Amniotic stem cell (primary cell): ENCODE data around the gene PLCB1.

ENCODE experiments used
- DNase-seq: peaks from one replicate; lab custom pipeline; 2025; lab: John Stamatoyannopoulos, UW

The PLCB1 gene

DNA sequence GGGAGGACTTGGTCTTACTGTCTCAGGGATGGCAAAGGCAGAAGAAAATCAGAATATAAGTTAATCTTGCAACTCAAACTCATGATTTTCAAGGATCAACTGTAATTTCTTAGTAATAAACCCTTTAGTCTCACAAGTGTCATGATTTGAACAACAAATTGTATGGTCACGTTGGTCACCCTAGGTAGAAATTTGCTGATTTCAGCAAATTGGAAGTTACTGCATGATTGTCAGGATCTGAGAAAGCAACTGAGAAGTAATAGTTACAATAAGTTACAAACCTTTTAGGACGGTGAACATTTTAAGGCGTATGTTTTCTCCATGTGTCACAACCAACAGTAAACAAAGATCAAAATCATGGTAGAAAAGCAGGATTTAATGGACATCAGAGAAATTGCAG lies 375.2 kb downstream of the PLCB1 start:
- DNase-seq = no peak

- DNase-seq = no peak
Measured at GRCh38 chr20:8509809-8510208, 377.7 kb downstream of the PLCB1 start.

DNA sequence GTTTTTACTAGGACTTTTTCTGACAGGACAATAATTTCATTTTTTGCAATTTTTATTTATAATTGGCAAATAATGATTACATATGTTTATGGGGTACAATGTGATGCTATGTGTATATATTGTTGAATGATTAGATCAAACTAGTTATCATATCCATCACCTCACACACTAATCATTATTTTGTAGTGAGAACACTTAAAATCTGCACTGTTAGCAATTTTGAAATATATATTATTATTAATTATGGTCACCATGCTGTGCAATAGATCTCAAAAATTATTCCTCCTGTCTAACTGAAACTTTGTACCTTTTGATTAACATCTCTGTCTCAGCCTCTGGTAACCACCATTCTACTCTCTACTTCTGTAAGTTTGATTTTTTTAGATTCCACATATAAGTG lies 378.7 kb downstream of the PLCB1 start:
- DNase-seq = no peak

GRCh38 chr20:8512003-8512402 lies 379.9 kb downstream of the PLCB1 start:
- DNase-seq = no peak

DNA sequence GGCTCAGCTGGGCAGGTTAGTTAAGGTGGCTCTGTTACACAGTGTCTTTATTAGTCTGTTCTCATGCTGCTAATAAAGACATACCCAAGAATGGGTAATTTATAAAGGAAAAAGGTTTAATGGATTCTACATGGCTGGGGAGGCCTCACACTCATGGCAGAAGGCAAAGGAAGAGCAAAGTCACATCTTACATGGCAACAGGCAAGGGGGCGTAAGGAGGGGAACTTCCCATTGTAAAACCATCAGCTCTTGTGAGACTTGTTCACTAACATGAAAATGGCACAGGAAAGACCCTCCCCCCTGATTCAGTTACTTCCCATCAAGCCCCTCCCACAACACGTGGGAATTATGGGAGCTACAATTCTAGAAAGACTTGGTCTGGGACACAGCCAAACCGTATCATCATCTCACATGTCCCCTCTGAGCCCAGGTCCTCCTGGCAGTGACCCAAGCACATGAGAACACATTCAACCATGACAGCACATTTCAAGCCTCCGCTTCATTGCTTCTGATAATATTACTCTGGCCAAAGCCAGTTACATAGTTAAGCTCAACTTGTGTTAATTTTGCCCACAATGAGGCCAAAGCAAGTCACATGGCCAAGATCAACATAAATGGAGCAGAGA lies 383.9 kb downstream of the PLCB1 start:
- no peak for DNase-seq

DNA sequence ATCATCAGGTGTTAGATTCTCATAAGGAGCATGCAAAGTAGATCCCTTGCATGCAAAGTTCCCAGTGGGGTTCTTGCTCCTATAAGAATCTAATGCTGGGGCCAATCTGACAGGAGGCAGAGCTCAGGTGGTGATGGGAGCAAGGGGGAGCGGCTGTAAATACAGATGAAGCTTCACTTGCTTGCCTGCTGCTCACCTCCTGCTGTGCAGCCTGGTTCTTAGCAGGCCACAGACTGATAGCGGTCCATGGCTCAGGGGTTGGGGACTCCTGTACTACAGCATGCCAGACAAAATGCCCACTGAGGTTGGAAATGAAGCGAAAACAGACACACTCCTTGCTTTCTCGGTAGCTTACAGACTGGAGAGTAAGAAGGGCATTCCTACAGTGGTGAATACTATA lies 386.8 kb downstream of the PLCB1 start:
- no peak for DNase-seq

DNA sequence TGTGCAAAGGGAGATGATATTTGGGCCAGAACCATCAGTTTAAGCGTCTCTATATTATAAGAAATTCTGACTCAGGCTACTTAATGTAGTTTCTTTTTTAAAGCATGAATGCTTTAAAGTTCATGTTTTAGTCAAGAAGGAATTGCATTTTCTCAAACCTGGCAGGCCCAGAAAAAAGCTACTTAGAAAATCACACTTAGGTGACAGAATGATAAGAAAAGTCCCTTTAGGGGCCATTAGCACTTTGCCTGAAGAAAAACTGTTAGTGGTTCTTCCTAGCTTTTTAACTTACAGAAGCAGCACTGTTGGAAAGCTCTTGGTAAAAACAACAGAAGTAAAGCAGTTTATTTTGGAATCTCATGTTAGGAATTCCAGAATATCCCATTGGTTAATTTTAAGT lies 387.8 kb downstream of the PLCB1 start:
- DNase-seq = no peak

GRCh38 chr20:8522168-8522567 lies 390.1 kb downstream of the PLCB1 start:
- DNase-seq = no peak

GRCh38 chr20:8523684-8524083 lies 391.6 kb downstream of the PLCB1 start:
- DNase-seq = no peak

DNA sequence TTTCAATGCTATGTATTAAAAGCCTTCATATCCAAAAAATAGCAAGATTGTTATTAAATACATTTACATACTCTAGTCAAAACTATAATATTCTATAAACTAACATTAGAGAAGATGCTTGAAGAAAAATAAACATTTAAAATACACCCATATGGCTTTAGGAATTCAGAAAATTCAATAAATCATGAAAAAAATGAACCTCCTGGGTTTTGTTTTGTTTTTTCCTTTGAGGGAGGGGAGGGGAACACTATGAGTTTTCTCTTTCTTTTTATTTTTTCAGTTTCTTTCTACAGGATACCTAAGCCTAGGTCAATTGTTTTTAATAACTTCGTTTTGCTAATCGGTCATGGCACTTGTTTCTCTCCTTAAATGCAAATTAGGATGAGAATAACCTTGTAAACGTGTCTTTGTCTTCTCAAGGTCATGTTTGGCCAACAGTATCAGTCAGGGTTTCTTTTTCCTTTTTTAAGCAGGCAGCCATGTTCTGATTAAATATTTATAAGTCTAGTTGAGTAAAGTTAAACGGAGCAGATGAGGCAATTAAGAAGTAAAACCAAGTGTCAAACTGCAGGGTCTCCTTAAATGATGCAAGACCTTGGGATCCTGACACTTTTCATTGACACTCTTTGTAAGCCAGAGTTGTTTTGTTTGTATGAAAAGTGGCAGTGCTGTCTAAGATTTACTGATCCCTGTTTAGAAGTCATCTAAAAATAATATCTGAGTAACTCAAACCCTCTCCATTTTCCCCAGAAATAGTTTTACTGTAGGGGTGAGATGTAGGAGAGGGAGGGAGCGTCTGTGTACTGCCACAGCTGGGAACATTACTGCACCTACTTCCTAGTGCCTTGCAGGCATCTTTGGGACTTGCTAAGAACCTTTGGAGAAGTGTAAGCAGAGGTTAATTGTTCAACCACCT lies 392.3 kb downstream of the PLCB1 start:
- DNase-seq = no peak

DNA sequence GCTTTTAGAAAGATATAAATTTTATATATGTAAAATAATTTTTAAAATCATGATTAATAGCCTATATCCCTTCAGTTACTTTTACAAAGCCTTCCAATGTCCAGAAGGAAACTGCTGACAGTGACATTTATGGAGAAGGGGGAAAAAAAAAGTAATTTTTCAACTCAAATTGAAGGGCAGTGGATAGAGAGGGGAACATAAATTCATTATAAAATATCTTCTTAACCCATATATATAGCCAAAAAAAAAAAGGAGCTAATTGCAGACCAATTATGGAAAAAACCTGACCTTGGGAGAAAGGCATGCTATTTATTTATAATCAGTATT lies 392.9 kb downstream of the PLCB1 start:
- no peak for DNase-seq

GRCh38 chr20:8526610-8527009 lies 394.5 kb downstream of the PLCB1 start:
- DNase-seq = no peak

DNA sequence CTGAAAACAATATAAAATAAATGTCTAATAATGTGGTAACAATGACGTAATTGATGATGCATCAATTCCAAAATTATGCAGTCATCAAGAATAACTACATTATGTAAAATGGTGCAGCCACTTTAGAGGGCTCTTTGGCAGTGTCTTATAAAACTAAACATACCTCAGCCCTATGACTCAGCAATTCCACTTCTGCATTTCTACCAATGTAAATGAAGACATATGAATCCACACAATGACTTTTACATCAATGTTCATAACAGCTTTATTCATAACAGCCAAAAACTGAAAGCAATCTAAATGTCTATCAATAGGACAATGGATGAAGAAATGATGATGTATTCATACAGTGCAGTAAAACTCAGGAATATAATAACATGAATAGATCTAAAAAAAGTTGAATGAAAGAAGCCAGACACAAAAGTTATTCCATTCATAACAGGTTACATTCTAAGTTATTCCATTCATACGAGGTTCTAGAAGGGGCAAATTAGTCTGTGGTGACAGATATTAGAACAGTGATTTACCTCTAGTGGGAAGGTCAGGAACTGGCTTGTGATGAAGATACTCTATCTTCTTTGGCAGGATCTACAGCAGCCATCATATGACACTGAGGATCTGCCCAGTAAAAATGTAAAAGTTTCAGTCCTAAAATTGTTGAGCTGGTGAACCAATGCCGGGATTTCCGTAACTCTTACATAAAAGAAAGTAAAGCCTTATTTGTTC lies 396.1 kb downstream of the PLCB1 start:
- peak; percentile 39 for DNase-seq

GRCh38 chr20:8530022-8530421 lies 398.0 kb downstream of the PLCB1 start:
- DNase-seq = no peak

DNA sequence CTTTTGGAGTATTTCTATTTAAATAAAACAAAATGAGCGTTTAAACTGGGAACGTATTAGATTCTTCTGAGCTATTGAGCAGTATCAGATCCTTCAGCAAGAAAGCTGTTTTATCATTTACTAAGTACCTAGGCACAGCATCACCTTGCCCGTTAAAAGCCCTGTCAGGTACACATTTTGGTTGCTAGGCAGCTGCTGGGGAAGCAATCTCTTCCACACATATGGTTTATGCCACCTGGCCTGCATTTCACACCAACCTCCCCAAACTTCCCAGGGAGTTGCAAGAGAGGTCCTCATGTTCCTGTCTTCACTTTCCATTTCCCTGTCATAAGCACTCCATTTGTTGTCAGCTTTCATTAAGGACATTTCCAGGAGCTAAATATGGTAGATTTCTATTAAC lies 400.1 kb downstream of the PLCB1 start:
- DNase-seq = no peak

GRCh38 chr20:8534368-8535160 lies 402.5 kb downstream of the PLCB1 start:
- no peak for DNase-seq

DNA sequence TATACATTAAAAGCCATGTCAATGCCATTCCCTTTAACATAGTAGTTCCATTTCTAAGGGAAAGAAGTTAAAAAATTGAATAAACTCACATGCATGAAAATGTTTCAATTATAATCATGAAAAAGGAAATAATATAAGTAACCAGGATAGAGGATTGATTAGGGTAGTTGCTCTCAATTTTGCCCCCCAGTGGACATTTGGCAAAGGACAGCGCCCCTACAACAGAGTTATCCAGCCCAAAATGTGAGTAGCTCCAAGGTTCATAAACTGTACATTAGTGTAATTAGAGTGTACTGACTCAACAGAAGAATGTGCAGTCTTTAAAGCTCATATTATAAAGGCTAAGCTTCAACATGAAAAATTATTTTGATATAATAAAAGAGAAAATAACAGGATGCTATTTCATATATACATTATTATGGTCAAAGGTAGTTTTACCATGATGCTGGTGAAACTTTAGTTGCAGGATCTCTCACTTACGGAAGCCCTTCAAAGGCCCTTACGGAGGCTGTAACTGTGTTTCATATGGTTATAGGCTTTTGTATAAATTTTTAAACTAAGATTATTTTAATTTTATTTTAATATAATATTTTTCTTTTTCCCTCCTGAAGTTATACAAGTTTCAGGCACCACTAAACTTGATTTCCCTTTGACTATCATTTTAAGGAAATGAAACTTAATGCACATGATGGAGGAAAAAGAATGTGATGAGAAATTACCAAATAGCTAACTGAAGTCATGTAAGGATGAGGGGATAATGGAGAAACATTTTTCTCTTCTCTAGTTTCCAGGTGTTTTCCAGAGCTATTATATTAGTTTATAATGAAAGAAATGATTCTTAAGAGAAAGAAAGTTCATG lies 403.6 kb downstream of the PLCB1 start:
- DNase-seq = no peak

DNA sequence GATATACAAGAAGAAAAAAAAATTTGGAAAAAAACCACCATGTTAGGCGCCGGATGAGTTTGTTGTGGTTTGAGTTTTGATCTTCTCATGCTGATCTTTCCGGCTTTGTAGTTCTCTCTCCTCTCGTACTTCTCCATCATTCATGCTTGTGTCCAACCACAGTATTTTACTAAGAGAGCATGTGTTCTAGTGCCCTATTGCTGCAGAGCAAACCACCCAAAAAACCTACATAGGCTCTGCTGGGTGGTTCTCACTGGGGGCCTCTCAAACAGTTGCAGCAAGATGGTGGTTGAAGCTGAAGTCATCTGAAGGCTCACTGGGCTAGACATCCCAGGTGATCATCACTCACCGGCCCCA lies 404.2 kb downstream of the PLCB1 start:
- DNase-seq = no peak

DNA sequence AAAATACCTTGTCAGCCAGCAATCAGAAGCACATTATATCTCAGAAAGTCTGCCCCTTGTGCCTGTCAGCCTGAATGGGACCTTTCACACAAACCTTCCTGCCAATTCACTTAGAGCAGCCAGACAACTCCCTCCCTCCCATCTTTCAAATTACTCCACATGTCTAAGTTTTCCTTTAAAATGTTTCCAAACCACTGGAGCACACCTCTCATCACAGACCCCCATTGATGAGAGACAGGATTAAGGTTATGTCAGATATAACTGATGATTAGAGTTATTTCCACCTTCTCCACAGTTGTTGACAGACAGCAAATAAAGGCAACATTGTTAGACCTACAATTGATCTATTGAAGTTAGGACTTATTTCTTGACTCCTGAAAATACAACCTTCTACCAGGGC lies 408.4 kb downstream of the PLCB1 start:
- DNase-seq = no peak

GRCh38 chr20:8542110-8542486 lies 410.0 kb downstream of the PLCB1 start:
- no peak for DNase-seq

DNA sequence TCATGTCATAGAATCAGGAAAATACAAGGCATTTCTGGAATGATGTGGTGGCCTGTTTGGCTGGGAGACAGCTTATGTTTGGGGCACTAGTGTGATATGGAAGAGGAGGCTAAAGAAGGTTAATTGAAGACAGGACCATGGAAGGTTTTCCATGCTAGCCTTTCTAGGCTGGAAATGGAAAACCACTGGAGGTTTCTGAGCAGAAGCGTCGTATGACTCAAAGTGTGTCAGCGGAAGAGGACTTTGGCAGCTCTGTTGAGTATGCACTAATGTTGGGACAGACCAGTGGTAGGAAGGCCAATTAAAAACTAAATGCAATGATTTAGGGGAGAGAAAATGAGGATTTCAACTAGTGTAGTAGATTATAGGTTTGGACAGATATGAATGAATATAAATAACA lies 413.1 kb downstream of the PLCB1 start:
- no peak for DNase-seq
